ENCODE results near the gene CYP2U1. TPM values are rescaled to one million over a fixed set of nuclear protein-coding genes. Genes with fewer than 3 reads are reported as not detected.

CYP2U1 gene
- total RNA-seq, 2 experiments from 2014 or later: 2.9 to 4.0 TPM

DNA sequence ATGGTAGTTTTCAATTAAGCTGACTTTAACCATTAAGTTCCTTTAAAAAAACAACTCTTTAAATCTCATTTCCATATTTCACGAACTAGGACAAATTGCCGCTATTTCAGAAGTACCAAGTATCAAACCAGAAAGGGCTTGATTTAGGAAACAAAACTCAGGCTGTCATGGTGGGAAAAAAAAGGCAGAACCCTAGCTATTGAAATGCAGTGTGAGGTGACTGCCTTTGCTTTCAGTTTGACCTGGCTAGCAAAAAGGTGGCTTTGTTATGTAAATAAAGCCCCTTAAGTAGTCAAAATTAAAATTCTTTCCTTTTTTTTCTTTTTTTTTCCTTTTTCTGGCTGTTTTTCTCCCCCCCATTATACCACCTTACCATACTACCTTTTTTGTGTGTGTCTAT is 40.6 kb upstream of the CYP2U1 start:
- no peaks in the 10 kb centered on the region for H3K4me1 ChIP-seq (ENCODE audit: insufficient read depth, low read length)
- Mint-ChIP-seq H3K36me3 (ENCODE audit: low read depth) (no peaks in the 10 kb centered on the region), H3K9me3 (peaks cover 3% of the 10 kb centered on the region), H3K4me1 (ENCODE audit: low read depth) (no peaks in the 10 kb centered on the region), H3K27me3 (no peaks in the 10 kb centered on the region), H3K27ac (no peak overlapping the region), H3K4me3 (no peak overlapping the region)
- POLR2A ChIA-PET: no interaction called here
- H3K27ac ChIP-seq (ENCODE audit: low read depth in 1 of 2, low read length in 2 of 2): no peak overlapping the region
- DNase-seq (no peak), ATAC-seq (ENCODE audit: poor library complexity) (no peak)
- H3K4me3 ChIP-seq (ENCODE audit: low read length): no peak overlapping the region
- intact Hi-C loops (cut with DNase I, micrococcal nuclease): no loop called here
- no peaks in the 10 kb centered on the region for H3K36me3 ChIP-seq (ENCODE audit: insufficient read depth, low read length)
- TF ChIP-seq, protein P1, sequence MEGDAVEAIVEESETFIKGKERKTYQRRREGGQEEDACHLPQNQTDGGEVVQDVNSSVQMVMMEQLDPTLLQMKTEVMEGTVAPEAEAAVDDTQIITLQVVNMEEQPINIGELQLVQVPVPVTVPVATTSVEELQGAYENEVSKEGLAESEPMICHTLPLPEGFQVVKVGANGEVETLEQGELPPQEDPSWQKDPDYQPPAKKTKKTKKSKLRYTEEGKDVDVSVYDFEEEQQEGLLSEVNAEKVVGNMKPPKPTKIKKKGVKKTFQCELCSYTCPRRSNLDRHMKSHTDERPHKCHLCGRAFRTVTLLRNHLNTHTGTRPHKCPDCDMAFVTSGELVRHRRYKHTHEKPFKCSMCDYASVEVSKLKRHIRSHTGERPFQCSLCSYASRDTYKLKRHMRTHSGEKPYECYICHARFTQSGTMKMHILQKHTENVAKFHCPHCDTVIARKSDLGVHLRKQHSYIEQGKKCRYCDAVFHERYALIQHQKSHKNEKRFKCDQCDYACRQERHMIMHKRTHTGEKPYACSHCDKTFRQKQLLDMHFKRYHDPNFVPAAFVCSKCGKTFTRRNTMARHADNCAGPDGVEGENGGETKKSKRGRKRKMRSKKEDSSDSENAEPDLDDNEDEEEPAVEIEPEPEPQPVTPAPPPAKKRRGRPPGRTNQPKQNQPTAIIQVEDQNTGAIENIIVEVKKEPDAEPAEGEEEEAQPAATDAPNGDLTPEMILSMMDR (IDR thresholded peaks at IDR 0.05): no peak
- H3K9me3 ChIP-seq (ENCODE audit: control insufficient read depth in 1 of 2, insufficient read depth in 1 of 2, low read length in 2 of 2): no peaks in the 10 kb centered on the region
- H3K27me3 ChIP-seq (ENCODE audit: control insufficient read depth in 1 of 2, insufficient read depth in 2 of 2, low read length in 2 of 2): no peaks in the 10 kb centered on the region
- CTCF ChIA-PET: interaction anchor here (0.6 to 0.7 kb wide), 2 partner anchors 10 to 1563 kb away, joined by 3 read pairs; no protein-coding TSS in a partner anchor

DNA sequence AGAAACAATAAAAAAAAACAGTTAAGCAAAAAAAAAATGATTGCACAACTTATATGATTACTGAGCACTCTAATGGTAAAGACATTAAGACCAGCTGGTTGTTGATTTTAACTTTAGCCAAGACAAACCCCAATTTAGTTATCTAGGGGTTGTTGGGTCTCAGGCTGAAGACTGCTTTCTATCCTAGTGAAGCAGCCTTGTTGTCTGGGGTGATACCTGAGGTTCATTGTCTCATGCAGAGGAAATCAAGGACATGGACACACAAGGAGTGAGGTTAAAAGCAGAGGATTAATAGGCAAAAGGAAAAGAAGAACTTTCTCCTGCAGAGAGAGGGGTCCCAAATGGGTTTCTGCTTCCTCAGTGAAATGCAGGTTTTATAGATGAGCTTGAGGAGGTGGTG is 40.0 kb upstream of the CYP2U1 start:
- peaks cover 3% of the 10 kb centered on the region for H3K9me3 Mint-ChIP-seq
- no peaks in the 10 kb centered on the region for H3K36me3 Mint-ChIP-seq (ENCODE audit: low read depth)
- H3K4me1 Mint-ChIP-seq (ENCODE audit: low read depth): no peaks in the 10 kb centered on the region
- DNase-seq: no peak
- CTCF ChIA-PET: no interaction called here
- H3K27me3 Mint-ChIP-seq: no peaks in the 10 kb centered on the region
- H3K27me3 ChIP-seq (ENCODE audit: control insufficient read depth in 1 of 2, insufficient read depth in 2 of 2, low read length in 2 of 2): no peaks in the 10 kb centered on the region
- TF ChIP-seq, protein P1 (IDR thresholded peaks at IDR 0.05): no peak
- H3K9me3 ChIP-seq (ENCODE audit: control insufficient read depth in 1 of 2, insufficient read depth in 1 of 2, low read length in 2 of 2): no peaks in the 10 kb centered on the region
- no peaks in the 10 kb centered on the region for H3K4me1 ChIP-seq (ENCODE audit: insufficient read depth, low read length)
- H3K4me3 Mint-ChIP-seq: no peak overlapping the region
- intact Hi-C loops (cut with DNase I, micrococcal nuclease): no loop called here
- no peak overlapping the region for H3K27ac Mint-ChIP-seq
- H3K27ac ChIP-seq (ENCODE audit: low read depth in 1 of 2, low read length in 2 of 2): no peak overlapping the region
- no peaks in the 10 kb centered on the region for H3K36me3 ChIP-seq (ENCODE audit: insufficient read depth, low read length)
- POLR2A ChIA-PET: no interaction called here
- no peak for ATAC-seq (ENCODE audit: poor library complexity)
- no peak overlapping the region for H3K4me3 ChIP-seq (ENCODE audit: low read length)

DNA sequence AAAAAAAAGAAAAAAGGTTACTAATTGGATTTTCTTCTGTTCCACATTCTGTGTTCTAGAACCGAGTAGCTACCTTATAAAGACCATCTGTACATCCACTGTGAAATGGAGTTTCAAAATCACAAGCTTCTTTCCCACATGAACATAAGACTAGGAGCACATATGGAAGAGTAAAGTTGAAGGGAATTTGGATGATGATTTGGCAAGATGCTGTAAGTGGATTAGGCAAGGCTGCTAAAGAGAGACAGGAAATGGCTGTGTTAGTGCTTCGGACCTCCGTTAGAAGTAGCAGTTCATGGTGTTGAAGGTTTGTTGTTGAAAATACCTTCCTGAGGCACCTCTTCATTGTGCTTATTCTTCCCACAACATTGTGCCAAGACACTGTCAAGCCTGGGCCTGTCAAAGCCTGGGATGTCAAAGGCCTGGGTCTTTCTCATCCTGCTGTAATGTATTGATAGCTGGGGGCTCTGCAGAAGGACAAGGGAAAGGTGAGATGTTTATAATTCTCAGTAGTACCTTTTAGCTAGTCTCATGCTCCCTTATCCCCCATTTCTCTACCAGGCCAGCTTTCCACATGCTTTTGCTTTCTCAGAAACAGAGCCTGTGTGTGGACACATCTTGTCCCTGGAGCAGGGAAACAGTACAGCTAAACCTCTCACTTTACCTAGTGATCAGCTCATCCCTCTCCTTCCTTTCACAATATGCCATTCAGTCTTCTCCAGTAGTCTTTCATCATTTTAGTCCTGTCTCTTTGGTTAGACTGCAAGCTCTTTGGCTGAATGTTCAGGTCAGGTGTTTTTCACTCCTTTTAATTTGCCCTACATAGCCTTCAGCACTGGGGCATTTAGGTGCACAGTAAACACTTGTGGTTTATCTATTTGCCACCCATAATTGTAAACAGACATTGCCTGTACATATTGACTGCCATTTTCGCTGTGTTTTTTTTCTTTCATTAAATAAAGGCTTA is 37.9 kb upstream of the CYP2U1 start:
- ChIA-PET CTCF (no interaction called here), POLR2A (no interaction called here)
- Histone ChIP-seq H3K4me3 (ENCODE audit: low read length) (no peak overlapping the region), H3K4me1 (ENCODE audit: insufficient read depth, low read length) (no peaks in the 10 kb centered on the region), H3K27me3 (ENCODE audit: control insufficient read depth in 1 of 2, insufficient read depth in 2 of 2, low read length in 2 of 2) (peaks cover 0 to 3% of the 10 kb centered on the region in 2 experiments), H3K36me3 (ENCODE audit: insufficient read depth, low read length) (no peaks in the 10 kb centered on the region), H3K27ac (ENCODE audit: low read depth in 1 of 2, low read length in 2 of 2) (no peak overlapping the region), H3K9me3 (ENCODE audit: control insufficient read depth in 1 of 2, insufficient read depth in 1 of 2, low read length in 2 of 2) (no peaks in the 10 kb centered on the region)
- TF ChIP-seq, protein P1 (IDR thresholded peaks at IDR 0.05): no peak
- no peak overlapping the region for H3K27ac Mint-ChIP-seq
- H3K4me3 Mint-ChIP-seq: no peak overlapping the region
- H3K36me3 Mint-ChIP-seq (ENCODE audit: low read depth): no peaks in the 10 kb centered on the region
- ATAC-seq (ENCODE audit: poor library complexity) (no peak), DNase-seq (no peak)
- H3K9me3 Mint-ChIP-seq: no peaks in the 10 kb centered on the region
- peaks cover 5% of the 10 kb centered on the region for H3K27me3 Mint-ChIP-seq
- intact Hi-C loops (cut with DNase I, micrococcal nuclease): no loop called here
- no peaks in the 10 kb centered on the region for H3K4me1 Mint-ChIP-seq (ENCODE audit: low read depth)
